ENCODE measurements around the gene CILP.

The CILP gene

DNA sequence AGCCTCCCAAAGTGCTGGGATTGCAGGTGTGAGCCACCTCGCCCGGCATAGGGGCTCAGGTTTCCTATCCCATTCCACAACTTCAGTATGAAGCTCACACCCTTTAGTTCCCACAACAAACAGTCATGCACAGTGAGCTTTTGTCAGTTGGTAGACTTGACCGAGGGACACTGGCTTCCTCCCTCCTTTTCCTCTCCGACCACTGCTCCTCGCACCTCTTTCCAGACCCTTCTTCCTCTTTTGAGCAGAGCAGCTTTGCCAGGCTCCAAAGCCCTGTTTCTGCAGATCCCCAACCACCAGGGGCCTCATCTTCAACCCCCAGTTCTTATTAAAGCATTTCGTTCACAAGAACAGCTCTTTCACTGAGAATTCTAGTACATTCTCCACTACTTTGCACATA is 12.7 kb upstream of the CILP start:
- DNase-seq (ENCODE audit: low read depth), result no peak
- TF ChIP-seq, protein P1, sequence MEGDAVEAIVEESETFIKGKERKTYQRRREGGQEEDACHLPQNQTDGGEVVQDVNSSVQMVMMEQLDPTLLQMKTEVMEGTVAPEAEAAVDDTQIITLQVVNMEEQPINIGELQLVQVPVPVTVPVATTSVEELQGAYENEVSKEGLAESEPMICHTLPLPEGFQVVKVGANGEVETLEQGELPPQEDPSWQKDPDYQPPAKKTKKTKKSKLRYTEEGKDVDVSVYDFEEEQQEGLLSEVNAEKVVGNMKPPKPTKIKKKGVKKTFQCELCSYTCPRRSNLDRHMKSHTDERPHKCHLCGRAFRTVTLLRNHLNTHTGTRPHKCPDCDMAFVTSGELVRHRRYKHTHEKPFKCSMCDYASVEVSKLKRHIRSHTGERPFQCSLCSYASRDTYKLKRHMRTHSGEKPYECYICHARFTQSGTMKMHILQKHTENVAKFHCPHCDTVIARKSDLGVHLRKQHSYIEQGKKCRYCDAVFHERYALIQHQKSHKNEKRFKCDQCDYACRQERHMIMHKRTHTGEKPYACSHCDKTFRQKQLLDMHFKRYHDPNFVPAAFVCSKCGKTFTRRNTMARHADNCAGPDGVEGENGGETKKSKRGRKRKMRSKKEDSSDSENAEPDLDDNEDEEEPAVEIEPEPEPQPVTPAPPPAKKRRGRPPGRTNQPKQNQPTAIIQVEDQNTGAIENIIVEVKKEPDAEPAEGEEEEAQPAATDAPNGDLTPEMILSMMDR (conservative IDR thresholded peaks at IDR 0.05; ENCODE audit: low read depth, low read length), result no peak
- H3K4me3 ChIP-seq (ENCODE audit: low read depth, low read length), result no peak overlapping the region

DNA sequence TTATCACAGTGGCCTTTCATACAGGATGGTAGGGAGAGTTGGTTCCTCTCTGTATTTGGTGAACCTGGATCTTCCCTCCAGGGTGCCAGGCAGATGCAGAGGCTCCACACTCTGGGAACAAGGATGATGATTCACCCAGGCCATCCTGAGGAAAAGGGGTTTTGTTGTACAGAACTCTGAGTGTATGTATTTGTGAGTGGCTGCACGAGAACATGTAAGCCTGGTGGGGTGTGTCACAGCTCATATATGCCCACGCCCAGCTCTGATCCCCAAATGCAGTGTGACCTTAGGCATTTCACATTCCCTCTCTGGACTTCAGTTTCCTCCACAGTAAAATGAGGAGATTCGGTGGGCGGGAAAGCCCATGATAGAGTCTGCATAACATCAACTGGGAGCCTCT is 11.6 kb upstream of the CILP start:
- TF ChIP-seq, protein P1 (conservative IDR thresholded peaks at IDR 0.05; ENCODE audit: low read depth, low read length), result no peak
- no peak overlapping the region for H3K4me3 ChIP-seq (ENCODE audit: low read depth, low read length)
- no peak for DNase-seq (ENCODE audit: low read depth)

DNA sequence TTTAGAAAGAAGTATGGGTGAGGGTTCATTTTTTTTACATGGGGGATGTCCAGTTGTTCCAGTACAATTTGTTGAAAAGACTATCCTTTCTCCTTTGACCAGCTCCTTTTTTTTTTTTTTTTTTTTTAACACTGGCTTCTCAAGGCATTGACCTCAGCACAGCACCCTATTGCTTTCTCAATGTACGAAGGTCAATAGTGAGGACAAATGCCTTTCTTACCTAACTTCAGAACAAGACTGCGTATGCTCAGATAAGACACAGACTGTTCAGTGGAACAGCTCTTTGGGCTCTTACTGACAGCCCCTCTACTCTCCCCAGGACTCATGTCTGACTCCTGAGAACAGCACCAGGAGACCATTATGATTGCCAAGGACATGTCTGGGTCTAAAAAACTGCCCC is 10.4 kb upstream of the CILP start:
- DNase-seq (ENCODE audit: low read depth), result no peak
- H3K4me3 ChIP-seq (ENCODE audit: low read depth, low read length), result no peak overlapping the region
- TF ChIP-seq, protein P1 (conservative IDR thresholded peaks at IDR 0.05; ENCODE audit: low read depth, low read length), result no peak

DNA sequence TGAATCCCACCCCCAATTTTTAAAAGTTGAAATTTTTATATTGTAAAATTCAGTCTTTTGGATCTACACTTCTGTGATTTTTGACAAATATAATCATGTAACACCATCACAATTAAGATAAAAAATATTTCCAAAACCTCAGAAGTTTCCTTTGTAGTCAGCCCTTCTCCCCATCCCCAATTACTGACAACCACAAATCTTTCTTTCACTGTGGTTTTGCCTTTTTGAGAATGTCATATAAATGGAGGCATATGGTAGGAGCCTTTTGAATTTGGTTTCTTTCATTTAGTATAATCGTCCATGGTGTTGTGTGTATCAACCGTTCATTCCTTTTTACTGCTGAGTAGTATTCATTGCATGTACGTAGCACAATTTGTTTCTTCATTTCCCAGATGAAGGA is 7.9 kb upstream of the CILP start:
- no peak for DNase-seq (ENCODE audit: low read depth)
- H3K4me3 ChIP-seq (ENCODE audit: low read depth, low read length), result no peak overlapping the region
- TF ChIP-seq, protein P1 (conservative IDR thresholded peaks at IDR 0.05; ENCODE audit: low read depth, low read length), result no peak

DNA sequence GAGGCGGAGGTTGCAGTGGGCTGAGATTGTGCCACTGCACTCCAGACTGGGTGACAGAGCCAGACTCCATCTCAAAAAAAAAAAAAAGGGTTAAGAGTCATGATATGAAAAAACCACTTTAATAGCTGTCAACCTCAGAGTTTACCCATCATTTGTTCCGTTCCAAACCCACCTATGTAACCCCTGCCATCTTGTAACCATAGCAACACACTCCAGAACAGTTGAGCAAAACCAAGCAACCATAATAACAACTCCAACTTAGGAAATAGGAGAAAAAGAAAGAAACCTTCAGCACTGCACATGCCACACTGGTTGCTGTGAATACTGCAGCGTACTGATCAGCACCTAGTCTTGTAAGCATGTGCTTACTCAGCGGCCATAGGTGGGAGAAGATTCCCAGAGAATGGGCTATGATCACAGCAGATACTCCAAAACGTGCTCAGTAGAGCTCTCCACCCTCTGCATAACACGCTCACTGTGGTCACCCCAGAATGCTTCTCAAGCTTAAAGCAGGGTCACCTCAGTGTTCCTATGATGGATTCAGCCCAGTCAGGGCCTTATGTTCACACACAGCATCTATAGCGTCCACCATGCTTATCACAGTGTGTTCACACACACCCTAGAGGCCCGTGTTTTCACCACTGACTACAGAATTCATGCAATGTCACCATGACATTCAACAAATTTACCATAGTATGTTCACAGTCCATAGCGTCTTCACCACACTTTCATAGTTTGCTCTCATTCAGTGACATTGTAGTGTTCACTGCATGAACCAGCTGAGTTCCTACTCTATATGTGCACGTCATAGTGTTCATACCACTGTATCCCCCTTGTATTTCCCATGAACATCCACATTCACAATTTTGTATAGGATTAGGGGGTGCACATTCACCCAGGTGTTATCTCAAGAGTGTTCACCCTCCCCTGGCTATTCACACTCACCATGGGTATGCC is 6.5 kb upstream of the CILP start:
- no peak for DNase-seq (ENCODE audit: low read depth)
- TF ChIP-seq, protein P1 (conservative IDR thresholded peaks at IDR 0.05; ENCODE audit: low read depth, low read length), result no peak
- H3K4me3 ChIP-seq (ENCODE audit: low read depth, low read length), result no peak overlapping the region

DNA sequence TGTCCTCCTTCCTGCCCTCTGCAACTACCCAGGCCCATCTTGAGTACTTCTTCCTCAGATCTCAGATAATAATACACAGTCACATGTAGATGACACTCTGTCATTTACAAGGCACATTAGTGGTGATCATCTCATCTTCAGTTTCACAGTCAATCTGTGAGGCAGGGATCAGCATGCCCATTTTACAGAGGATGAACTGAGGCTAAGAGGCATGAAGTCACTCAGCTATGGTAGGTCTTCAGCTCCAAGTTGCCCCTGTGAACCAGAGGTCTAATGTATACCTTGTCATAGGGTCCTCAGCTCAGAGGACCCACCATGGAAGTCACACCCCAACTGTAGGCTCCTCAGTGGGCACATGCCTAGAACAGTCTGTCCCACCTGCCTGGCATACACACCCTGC is 4.2 kb upstream of the CILP start:
- TF ChIP-seq, protein P1 (conservative IDR thresholded peaks at IDR 0.05; ENCODE audit: low read depth, low read length), result no peak
- H3K4me3 ChIP-seq (ENCODE audit: low read depth, low read length), result no peak overlapping the region
- no peak for DNase-seq (ENCODE audit: low read depth)

DNA sequence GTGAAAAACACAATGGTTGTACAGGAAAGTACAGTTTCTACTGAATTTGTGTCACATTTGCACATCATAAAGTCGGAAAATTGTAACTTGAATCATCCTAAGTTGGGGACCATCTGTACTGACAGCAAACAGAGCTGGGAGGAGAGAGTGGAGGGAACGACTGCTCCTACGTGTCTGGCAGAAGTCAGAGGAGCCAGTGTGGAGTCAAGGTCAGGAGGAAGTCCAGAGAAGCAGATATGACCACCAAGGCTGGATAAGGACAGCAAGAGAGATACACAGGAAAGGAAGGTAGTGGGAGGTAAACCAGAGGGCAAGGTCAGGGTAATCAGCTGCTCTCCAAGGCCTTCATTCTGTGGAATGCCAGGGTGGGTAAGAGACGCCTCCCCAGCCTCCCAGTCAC is 2.7 kb upstream of the CILP start:
- TF ChIP-seq, protein P1 (conservative IDR thresholded peaks at IDR 0.05; ENCODE audit: low read depth, low read length), result no peak
- no peak for DNase-seq (ENCODE audit: low read depth)
- no peak overlapping the region for H3K4me3 ChIP-seq (ENCODE audit: low read depth, low read length)

Measured in choroid plexus epithelial cell (primary cell).